Neural progenitor cell (in vitro differentiated cells): Measurements from ENCODE around the gene CPNE8.

Source experiments
- EZH2phosphoT487 ChIP-seq: fragments of 200-600 bp; sonication (generic); IDR thresholded peaks from 2 replicates; pipeline ENCODE4 v1.6.1; 2017; ENCODE audit warnings: antibody characterized with exemption
- TF ChIP-seq, protein P1 (sequence below): fragments of 200-600 bp; sonication (generic); IDR thresholded peaks from 2 replicates; pipeline ENCODE4 v1.5.1; 2017; ENCODE audit warnings: antibody characterized with exemption, mild to moderate bottlenecking

DNA sequence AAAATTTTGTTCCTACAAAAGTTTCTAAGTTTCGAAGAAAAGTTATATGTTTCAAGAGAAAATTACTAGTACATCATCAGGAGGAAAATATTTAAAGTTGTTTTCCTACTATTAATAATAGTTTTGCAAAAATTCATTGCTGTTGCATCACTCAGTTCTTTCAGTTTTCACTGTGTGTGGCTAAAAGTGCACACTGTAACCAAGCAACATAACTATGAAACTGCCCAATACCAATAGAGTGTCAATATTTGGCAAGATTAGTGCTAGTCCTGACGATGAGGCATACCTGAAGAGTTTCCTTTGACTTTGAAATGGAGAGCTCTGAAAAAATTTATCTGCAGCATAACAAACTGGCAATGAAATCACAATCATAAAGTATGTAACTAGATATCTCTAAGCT lies 194.3 kb downstream of the CPNE8 start:
- TF ChIP-seq, protein P1, sequence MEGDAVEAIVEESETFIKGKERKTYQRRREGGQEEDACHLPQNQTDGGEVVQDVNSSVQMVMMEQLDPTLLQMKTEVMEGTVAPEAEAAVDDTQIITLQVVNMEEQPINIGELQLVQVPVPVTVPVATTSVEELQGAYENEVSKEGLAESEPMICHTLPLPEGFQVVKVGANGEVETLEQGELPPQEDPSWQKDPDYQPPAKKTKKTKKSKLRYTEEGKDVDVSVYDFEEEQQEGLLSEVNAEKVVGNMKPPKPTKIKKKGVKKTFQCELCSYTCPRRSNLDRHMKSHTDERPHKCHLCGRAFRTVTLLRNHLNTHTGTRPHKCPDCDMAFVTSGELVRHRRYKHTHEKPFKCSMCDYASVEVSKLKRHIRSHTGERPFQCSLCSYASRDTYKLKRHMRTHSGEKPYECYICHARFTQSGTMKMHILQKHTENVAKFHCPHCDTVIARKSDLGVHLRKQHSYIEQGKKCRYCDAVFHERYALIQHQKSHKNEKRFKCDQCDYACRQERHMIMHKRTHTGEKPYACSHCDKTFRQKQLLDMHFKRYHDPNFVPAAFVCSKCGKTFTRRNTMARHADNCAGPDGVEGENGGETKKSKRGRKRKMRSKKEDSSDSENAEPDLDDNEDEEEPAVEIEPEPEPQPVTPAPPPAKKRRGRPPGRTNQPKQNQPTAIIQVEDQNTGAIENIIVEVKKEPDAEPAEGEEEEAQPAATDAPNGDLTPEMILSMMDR = no peak
- no peak for TF ChIP-seq EZH2phosphoT487
